T-helper 22 cell (primary cell): ENCODE data around the gene CDH13.

Source experiments
- DNase-seq: peaks from one replicate; pipeline ENCODE4 v3.0.0-alpha.2; 2020; ENCODE audit warnings: low read depth

Gene CDH13

GRCh38 chr16:83771306-83771942 lies 1144.7 kb downstream of the CDH13 start:
- no peak for DNase-seq

DNA sequence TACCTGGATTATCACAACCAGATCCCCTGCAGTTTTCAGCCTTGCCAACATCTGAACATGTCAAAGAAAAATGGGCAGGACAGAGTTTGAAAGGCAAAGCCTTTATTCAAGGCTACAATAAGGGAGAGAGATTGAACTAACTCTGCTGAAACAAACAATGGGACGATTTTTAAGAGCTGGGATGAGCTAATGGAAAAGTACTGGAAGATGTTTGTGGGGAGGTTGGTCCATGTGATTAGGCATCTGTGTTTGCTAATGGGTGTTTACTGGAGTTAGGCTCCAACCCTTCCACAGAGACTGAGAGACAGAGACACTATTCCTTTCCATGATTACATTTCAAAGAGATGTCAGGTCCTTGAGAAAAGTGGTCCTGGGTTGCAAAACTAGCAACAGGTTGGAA lies 1146.0 kb downstream of the CDH13 start:
- no peak for DNase-seq

GRCh38 chr16:83774066-83774465 lies 1147.3 kb downstream of the CDH13 start:
- no peak for DNase-seq

- DNase-seq, result no peak
These were observed 1150.2 kb downstream of the CDH13 start for GRCh38 chr16:83776944-83777343.

DNA sequence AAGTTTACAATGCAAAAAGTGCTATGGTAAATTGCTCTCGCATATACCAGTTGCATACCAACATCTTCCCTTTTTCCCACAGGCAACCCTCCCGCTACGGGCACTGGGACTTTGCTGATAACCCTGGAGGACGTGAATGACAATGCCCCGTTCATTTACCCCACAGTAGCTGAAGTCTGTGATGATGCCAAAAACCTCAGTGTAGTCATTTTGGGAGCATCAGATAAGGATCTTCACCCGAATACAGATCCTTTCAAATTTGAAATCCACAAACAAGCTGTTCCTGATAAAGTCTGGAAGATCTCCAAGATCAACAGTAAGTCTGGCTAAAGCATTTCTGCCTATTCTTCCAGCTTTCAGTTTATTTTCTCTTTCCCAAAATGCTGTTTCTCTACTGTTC lies 1153.1 kb downstream of the CDH13 start:
- DNase-seq, result no peak

- DNase-seq, result no peak
These were observed 1158.7 kb downstream of the CDH13 start for GRCh38 chr16:83785455-83785854.

DNA sequence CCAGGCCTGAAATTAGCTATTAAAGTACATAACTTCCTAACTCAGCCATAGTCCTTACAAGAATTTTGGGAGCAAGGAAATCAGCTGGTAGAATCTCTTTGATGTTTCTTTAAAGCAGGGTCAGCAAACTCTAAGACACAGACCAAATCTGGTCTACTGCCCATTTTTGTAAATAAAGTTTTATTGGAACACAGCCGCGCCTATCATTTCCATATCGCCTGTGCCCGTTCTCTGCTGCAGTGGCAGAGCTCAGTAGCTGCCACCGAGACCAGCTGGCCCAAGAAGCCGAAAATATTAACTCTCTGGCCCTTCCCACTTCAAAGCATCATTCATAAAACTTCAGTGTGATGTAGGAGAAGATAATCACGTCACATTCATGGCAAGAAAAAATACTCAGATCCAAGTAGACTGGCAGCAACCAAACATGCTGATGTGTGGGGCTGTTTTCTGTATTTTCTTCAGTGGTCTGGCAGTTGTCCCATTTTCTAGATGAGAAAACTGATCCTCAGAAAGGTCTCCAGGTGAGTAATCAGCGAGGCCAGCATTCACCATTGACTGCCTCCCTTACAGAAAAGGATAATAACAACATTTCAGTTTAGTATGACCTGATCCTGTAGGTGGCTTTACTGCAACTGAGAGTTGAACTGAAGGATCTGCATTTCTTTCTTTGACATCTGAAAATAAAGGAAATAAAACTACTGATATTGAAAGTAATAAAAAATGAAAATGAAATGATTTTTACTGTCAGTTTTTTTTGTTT lies 1163.1 kb downstream of the CDH13 start:
- no peak for DNase-seq

DNA sequence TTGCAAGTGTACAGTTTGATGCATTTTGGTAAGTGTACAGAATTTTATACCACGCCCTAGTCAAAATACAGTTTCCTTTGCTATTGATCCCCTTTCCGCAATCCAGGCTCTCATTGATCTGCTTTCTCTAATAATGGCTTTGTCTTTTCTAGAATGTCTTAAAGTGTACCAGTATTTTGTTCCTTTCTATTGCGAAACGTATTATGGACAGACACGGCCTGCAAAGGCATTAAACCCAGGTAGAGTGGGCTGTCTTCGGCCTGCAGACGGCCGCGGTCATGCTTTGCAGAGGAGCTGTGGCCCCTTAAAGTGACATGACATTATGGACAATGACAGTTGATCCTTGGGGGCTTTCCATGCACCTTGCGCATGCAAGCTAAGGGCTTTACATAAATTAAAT lies 1165.1 kb downstream of the CDH13 start:
- DNase-seq, result no peak

GRCh38 chr16:83792391-83792790 lies 1165.6 kb downstream of the CDH13 start:
- no peak for DNase-seq

DNA sequence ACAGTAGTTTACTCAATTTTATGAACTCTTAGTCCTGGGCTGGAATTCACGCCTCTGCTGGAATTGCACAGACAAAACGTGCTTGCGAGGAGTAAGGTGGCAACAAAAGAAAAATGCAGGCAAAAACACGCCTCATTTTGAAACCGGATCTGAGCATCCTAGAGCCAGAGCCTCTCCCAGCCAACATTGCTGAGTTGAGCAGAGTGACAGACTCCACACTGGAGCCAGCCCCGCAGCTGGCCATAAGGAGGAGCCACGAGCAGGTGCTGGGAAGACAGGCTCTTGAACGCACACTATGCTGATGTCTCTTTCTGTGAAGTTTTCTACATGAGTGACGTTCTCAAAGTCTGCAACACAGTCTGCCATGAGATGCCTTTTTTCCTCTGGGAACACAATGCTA lies 1166.4 kb downstream of the CDH13 start:
- no peak for DNase-seq

GRCh38 chr16:83794860-83795554 lies 1168.2 kb downstream of the CDH13 start:
- no peak for DNase-seq

DNA sequence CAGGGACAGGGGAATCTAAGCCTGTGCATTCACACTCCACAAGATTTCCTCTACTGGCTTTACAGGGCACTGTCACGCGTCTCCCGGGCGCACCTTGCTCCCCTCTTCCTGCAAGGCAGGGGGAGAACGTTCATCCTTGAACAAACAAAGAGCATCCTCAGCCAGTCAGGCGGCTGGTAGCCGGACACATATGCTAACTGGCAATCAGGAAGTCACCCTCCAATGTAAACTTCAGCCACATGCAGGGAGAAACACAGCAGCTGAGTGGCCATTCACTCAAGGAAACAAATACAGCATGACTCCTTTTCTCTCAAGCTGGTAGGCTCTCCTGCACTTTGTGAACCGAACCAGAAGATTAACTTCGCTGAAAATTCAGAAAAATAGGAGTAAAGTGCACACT lies 1170.2 kb downstream of the CDH13 start:
- no peak for DNase-seq

GRCh38 chr16:83799336-83799735 lies 1172.6 kb downstream of the CDH13 start:
- no peak for DNase-seq

DNA sequence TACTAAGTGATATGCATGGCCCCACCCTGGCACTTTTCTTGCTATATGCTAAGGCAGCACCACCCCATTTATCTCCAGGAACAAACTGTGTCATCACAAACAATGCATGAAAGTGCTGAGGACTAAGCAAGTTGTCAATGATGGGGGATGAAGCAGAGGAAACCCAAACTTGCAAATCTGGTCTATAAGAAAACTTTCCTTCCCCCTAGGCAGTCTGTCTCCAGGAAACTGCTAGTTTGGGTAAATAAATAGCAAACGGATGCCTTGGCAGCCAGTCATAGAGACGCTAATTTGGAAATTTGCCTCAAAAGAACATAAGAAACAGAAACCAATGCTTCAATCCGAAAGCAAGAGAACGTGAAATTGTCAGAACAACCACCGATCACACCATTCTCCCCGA lies 1175.4 kb downstream of the CDH13 start:
- DNase-seq, result no peak

DNA sequence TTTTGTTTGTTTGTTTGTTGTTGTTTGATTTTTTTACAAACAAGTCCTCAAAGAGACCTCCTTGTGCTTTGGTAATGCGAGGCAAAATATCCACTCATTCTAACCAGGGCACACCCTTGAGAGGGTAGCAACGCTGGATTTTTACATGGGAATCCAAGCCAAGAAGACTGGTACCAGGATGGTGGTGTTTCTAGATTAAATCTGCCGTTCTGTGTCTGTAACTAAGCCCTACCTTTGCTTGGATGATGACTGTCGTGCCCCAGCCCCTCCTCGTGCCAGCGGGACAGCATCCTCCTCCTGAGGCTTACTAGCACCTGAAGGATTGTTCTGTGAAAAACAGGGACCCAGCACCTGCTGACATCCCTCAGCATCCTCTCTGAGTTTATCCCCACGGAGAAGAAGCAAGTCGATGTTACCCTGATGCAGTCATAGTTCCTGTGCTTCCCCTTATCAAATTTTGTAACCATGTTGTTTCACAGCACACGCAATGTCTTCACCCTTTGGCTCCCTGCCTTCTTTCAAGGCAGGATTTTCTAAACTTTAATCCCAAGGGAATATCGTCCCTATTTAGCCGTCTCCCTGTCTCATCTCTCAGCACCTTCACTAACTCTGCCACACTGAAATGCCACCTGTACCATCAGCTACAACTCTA lies 1175.9 kb downstream of the CDH13 start:
- DNase-seq, result no peak

GRCh38 chr16:83803811-83804210 lies 1177.0 kb downstream of the CDH13 start:
- DNase-seq, result no peak

DNA sequence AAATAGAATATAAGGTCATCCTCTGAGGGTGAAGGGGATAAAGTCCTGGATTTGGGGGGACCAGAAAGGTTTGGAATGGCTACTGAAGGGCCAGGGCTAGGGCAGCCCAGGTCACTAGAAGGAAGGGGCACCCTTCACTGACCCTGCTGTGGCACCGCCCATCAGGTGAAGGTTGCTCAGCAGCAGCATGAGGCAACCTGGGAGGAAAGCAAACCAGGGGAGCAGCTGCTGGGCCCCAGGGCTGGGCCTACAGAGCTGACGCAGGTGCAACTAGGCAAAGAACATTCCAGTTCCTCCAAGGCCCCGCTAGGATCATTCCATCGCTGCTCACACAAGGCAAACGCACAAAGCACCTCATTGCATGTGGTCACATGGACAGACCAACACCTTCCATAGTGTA lies 1177.6 kb downstream of the CDH13 start:
- no peak for DNase-seq

GRCh38 chr16:83806036-83806435 lies 1179.3 kb downstream of the CDH13 start:
- DNase-seq, result no peak

DNA sequence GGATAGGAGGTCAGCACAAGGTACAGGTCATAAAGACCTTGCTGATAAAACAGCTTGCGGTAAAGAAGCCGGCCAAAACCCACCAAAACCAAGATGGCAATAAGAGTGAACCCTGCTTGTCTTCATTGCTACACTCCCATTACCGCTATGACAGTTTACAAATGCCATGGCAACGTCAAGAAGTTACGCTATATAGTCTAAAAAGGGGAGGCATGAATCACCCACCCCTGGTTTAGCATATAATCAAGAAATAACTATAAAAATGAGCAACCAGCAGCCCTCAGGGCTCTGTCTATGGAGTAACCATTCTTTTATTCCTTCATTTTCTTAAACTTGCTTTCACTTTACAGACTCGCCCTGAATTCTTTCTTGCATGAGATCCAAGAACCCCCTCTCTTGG lies 1180.0 kb downstream of the CDH13 start:
- no peak for DNase-seq

GRCh38 chr16:83807327-83807709 lies 1180.5 kb downstream of the CDH13 start:
- no peak for DNase-seq

DNA sequence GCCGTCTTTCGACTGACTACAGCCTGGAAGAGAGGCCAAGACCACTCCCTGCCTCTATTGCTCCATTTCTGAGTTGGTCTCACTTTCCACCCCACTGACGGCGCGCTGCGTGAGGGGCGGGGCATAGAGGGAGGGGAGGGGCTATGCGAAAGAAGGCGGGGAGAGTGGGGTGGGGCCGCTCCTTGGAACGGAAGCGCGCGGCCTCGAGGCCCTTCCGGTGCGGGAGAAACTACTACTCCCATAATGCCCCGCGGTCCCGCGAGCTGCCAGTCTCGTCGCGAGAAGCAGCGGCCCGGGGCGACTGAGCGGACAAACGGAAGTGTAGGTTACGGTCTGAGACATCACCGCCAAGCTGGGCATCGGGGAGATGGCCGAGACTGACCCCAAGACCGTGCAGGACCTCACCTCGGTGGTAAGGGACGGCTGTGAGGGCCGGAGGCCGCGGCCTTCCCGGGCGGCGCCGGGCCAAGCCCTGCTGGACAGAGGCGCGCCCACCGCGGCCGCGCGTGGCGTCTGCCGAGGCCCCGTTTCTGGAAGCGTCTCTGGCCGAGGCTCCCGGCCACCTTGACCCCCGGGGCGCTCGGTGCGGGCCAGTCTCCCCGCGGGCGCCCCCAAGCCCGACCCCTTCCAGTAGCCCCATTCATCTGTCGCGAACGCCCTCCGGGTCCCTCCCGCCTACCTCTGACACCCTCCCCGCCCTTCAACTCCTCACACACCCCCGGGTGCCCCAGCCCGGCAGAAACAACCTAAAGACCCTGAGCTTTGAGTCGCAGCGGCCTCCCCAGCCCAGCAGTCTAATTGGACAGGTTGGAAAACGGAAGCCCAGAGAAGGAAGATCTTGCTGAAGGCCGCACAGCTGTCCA lies 1181.2 kb downstream of the CDH13 start, which contains the start of gene HSBP1:
TSS of gene HSBP1 (plus strand) at position 269 of the 863 bp plus-strand sequence. CDS start at position 368, 99 bp downstream.
- DNase-seq, result peak; percentile 80

DNA sequence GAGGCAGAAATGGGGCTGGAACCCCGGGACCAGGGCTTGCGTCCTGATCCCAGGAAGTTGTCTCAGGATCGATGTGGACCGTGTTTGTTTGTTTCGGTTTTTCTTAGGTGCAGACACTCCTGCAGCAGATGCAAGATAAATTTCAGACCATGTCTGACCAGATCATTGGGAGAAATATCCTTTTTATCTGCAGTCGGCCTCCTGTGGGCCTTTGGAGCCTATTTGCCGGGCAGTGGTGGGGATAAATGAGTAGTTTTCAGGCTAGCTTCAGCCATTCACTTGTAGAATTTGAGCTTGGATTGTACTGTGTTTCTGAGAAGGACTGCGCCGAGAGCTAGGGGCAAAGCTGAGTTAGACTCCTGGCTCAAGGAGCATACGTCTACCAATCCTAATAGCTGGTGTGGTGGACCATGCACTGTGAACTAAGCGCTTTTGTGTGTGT lies 1181.8 kb downstream of the CDH13 start:
- no peak for DNase-seq
